Measurements from ENCODE around the gene GMDS.

The GMDS gene

DNA sequence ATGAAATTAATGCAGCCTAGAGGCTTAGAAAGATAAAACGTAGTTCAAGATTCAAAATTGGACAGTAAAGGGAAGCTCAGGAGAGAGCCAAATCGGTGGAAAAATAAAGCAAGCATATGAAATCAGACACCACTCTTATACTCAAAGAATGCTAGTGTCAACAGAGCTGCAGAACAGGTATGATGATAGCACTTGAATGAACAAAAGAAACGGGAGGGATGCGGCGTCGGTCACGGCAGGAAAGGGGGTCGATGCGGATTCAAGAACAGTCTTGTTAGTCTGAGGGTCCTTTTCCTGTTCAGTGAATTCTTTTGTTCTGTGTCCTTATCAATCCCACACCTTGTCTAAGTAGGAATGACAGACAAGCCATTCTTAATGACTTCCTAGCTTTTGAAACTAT, 521.3 kb downstream of the GMDS start:
- H3K9ac ChIP-seq (ENCODE audit: low read depth, low read length) = no peak overlapping the region
- no peaks in the 10 kb centered on the region for H3K9me3 ChIP-seq (ENCODE audit: control insufficient read depth, insufficient read depth, low read length)

GRCh38 chr6:1722801-1723200, 522.6 kb downstream of the GMDS start:
- Histone ChIP-seq H3K36me3 (ENCODE audit: control insufficient read depth, insufficient read depth, low read length) (no peaks in the 10 kb centered on the region), H3K27ac (ENCODE audit: low read depth, low read length) (no peak overlapping the region), H3K27me3 (ENCODE audit: control insufficient read depth, insufficient read depth, low read length) (no peaks in the 10 kb centered on the region), H3K9me3 (ENCODE audit: control insufficient read depth, insufficient read depth, low read length) (no peaks in the 10 kb centered on the region), H3K4me1 (ENCODE audit: control insufficient read depth, insufficient read depth, low read length) (peaks cover 25% of the 10 kb centered on the region), H3K9ac (ENCODE audit: low read depth, low read length) (no peak overlapping the region), H3K4me3 (ENCODE audit: low read depth, low read length) (no peak overlapping the region)

More for the DNA sequence above, 521.3 kb downstream of the GMDS start:
- Histone ChIP-seq H3K4me3 (ENCODE audit: low read depth, low read length) (no peak overlapping the region), H3K27me3 (ENCODE audit: control insufficient read depth, insufficient read depth, low read length) (no peaks in the 10 kb centered on the region), H3K27ac (ENCODE audit: low read depth, low read length) (peak overlapping the region; percentile 42), H3K36me3 (ENCODE audit: control insufficient read depth, insufficient read depth, low read length) (no peaks in the 10 kb centered on the region), H3K4me1 (ENCODE audit: control insufficient read depth, insufficient read depth, low read length) (peaks cover 30% of the 10 kb centered on the region)

DNA sequence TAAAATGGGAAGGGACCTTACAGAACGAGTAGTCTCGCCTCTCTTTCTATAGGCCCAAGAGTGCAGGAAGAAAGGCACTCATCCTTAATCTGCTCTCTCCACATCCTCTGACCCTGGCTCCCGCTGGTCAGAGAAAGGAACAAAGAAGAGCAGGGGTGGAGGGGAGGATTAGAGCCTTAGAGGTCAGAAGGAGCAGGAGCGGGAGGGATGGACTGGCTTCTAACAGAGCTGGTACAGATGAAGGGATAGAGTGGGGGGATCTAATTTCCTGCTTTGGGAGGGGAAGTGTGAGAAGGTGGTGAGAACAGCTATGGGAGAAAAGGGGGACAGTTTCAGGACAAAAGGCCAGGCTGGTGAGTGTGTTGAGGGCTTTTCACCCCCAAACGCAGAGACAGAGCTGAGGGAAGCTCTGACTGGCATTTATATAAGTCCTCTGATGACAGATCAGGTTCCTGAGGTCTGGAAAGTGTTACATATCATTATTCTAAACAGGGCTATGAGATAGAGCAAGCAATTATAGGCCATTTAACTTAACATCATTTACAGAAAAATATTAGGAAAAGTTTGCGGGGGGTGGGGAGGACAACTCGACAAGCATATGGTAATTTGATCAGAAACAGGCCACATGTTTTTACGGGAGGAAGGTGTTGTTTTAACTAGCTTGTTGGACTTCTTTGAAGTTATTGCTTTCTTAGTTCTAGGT, 524.6 kb downstream of the GMDS start:
- Histone ChIP-seq H3K9ac (ENCODE audit: low read depth, low read length) (no peak overlapping the region), H3K36me3 (ENCODE audit: control insufficient read depth, insufficient read depth, low read length) (no peaks in the 10 kb centered on the region), H3K4me3 (ENCODE audit: low read depth, low read length) (no peak overlapping the region), H3K9me3 (ENCODE audit: control insufficient read depth, insufficient read depth, low read length) (no peaks in the 10 kb centered on the region), H3K27ac (ENCODE audit: low read depth, low read length) (peak overlapping the region; percentile 3), H3K4me1 (ENCODE audit: control insufficient read depth, insufficient read depth, low read length) (peaks cover 25% of the 10 kb centered on the region), H3K27me3 (ENCODE audit: control insufficient read depth, insufficient read depth, low read length) (no peaks in the 10 kb centered on the region)

DNA sequence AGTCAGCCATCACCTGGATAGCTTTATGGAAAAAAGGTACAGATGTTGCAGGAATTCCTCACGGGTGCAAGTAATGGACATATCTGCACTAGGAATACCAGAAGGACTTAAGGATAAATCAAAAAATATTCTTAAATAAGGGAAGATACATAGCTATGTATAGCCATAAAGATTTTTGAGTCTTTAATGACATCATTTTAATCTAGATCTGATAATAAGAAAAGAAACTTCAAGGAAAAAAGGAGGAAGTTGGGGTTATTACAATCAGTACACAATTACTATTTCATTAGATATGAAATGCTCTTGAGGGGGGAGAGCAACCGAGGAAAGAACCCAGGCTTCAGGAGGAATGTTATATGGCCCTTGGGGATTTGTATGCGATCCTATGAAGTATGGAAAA, 525.5 kb downstream of the GMDS start:
- no peak overlapping the region for H3K4me3 ChIP-seq (ENCODE audit: low read depth, low read length)
- H3K27me3 ChIP-seq (ENCODE audit: control insufficient read depth, insufficient read depth, low read length) = no peaks in the 10 kb centered on the region
- no peak overlapping the region for H3K9ac ChIP-seq (ENCODE audit: low read depth, low read length)
- H3K9me3 ChIP-seq (ENCODE audit: control insufficient read depth, insufficient read depth, low read length) = no peaks in the 10 kb centered on the region
- peaks cover 25% of the 10 kb centered on the region for H3K4me1 ChIP-seq (ENCODE audit: control insufficient read depth, insufficient read depth, low read length)
- no peaks in the 10 kb centered on the region for H3K36me3 ChIP-seq (ENCODE audit: control insufficient read depth, insufficient read depth, low read length)
- H3K27ac ChIP-seq (ENCODE audit: low read depth, low read length) = no peak overlapping the region

DNA sequence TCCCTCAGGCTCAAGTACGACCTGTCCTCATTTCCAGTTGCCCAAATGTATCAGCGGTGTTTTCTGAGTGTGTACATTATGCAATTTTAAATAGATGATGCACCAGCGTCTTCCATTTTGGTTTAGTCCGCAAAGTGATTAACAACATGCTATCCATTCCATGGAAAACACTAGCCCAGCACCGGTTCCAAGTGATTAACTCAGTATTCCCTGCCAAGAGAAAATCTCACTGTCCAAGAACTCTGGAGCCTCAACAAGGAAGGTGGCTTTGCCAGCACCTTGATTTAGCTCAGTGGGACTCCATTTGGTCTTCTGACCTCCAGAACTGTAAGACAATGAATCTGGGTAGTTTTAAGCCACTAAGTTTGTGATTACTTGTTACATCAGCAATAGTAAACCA, 528.5 kb downstream of the GMDS start:
- no peak overlapping the region for H3K27ac ChIP-seq (ENCODE audit: low read depth, low read length)
- H3K27me3 ChIP-seq (ENCODE audit: control insufficient read depth, insufficient read depth, low read length) = no peaks in the 10 kb centered on the region
- H3K9me3 ChIP-seq (ENCODE audit: control insufficient read depth, insufficient read depth, low read length) = no peaks in the 10 kb centered on the region
- H3K4me3 ChIP-seq (ENCODE audit: low read depth, low read length) = no peak overlapping the region
- H3K36me3 ChIP-seq (ENCODE audit: control insufficient read depth, insufficient read depth, low read length) = no peaks in the 10 kb centered on the region
- H3K9ac ChIP-seq (ENCODE audit: low read depth, low read length) = no peak overlapping the region
- peaks cover 13% of the 10 kb centered on the region for H3K4me1 ChIP-seq (ENCODE audit: control insufficient read depth, insufficient read depth, low read length)

DNA sequence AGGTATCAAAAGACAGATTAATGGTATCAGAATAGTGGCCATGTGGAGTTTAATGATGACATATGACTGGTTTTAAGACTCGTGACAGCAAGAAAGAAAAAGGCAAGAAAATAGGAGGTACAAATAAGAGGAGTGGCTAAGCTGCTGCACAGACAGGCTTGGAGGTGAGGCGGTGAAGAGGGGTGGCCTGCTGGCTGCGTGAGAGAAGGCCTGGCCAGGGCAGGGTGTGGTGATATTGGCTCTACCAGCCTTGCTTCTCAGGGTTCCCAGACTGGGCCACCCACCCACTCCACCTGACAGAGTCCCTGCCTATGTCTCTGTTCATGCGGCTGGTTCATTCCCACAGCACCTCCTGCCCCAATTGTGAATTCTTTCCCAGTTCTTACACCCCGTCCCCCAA, 529.0 kb downstream of the GMDS start:
- no peak overlapping the region for H3K9ac ChIP-seq (ENCODE audit: low read depth, low read length)
- H3K9me3 ChIP-seq (ENCODE audit: control insufficient read depth, insufficient read depth, low read length) = no peaks in the 10 kb centered on the region
- H3K36me3 ChIP-seq (ENCODE audit: control insufficient read depth, insufficient read depth, low read length) = no peaks in the 10 kb centered on the region
- H3K4me1 ChIP-seq (ENCODE audit: control insufficient read depth, insufficient read depth, low read length) = peaks cover 13% of the 10 kb centered on the region
- H3K27ac ChIP-seq (ENCODE audit: low read depth, low read length) = no peak overlapping the region
- H3K4me3 ChIP-seq (ENCODE audit: low read depth, low read length) = no peak overlapping the region
- no peaks in the 10 kb centered on the region for H3K27me3 ChIP-seq (ENCODE audit: control insufficient read depth, insufficient read depth, low read length)

DNA sequence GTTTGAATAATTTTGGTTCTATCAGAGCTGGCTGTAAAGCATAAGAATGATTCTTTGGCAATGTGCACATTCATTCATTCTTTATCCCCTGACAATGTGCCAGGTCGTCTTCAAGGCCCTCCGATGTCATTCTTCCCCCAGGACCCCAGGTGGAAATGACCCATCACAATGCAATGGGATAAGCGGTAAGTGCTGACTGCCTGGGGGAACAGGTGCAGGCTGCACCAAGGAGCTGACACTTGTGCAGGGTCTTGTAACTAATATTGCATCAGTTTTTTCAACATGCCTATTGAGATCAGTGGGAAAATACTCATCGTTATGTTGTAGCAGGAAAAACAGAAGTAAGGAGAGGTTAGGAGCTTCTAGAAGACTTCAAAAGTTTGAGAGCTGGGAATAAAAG, 530.1 kb downstream of the GMDS start:
- Histone ChIP-seq H3K9ac (ENCODE audit: low read depth, low read length) (no peak overlapping the region), H3K4me1 (ENCODE audit: control insufficient read depth, insufficient read depth, low read length) (peaks cover 3% of the 10 kb centered on the region; the same call in 1 of the 2 replicates), H3K27me3 (ENCODE audit: control insufficient read depth, insufficient read depth, low read length) (no peaks in the 10 kb centered on the region), H3K9me3 (ENCODE audit: control insufficient read depth, insufficient read depth, low read length) (no peaks in the 10 kb centered on the region), H3K36me3 (ENCODE audit: control insufficient read depth, insufficient read depth, low read length) (no peaks in the 10 kb centered on the region), H3K27ac (ENCODE audit: low read depth, low read length) (no peak overlapping the region), H3K4me3 (ENCODE audit: low read depth, low read length) (no peak overlapping the region)

DNA sequence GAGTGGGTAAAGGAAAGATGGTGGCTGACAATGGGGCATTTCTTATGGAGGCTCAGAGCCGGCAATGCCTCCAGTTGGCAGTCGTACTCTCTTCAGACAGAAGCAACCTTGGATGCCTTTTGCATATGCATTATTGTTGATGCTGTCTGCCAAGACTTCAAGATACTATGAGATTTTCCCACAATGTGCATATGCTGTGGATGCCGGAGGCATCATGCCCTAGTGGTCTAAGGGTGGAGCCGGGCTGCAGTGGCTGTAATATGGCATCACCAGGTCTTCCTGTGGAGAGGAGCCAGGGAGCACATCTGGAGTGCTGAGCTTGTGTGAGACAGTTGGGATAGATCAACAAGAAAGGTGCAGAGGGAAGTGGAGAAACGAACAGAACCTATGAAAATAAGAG, 530.8 kb downstream of the GMDS start:
- no peaks in the 10 kb centered on the region for H3K4me1 ChIP-seq (ENCODE audit: control insufficient read depth, insufficient read depth, low read length)
- H3K36me3 ChIP-seq (ENCODE audit: control insufficient read depth, insufficient read depth, low read length) = no peaks in the 10 kb centered on the region
- H3K9me3 ChIP-seq (ENCODE audit: control insufficient read depth, insufficient read depth, low read length) = no peaks in the 10 kb centered on the region
- H3K4me3 ChIP-seq (ENCODE audit: low read depth, low read length) = no peak overlapping the region
- H3K9ac ChIP-seq (ENCODE audit: low read depth, low read length) = no peak overlapping the region
- H3K27ac ChIP-seq (ENCODE audit: low read depth, low read length) = no peak overlapping the region
- no peaks in the 10 kb centered on the region for H3K27me3 ChIP-seq (ENCODE audit: control insufficient read depth, insufficient read depth, low read length)

DNA sequence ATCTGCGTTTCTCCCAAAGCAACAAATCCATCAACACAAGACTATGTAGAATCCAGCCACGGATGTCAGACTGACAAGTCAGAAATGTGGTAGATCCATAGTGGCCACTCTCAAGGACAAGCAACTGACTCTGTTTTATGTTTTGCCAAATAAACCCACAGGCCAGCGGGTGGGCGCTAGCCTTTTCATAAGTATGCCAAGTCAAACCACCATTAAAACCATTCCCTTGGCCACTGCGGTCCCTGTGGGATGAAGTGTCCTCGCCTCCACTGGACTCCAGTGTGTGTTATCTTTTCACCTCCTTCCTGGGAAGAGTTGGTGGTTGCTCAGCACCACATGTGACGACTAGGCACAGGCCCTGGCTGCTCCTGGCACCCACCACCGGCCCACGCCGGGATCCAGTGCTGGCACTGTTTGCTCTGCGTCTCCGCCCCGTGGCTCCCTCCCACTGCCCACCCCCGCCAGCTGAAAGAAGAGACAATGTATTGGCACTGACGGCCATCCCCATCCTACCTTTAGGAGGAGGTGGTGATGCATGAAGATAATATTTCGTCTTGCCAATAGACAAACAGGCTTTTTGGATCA, 532.3 kb downstream of the GMDS start:
- H3K9me3 ChIP-seq (ENCODE audit: control insufficient read depth, insufficient read depth, low read length) = no peaks in the 10 kb centered on the region

DNA sequence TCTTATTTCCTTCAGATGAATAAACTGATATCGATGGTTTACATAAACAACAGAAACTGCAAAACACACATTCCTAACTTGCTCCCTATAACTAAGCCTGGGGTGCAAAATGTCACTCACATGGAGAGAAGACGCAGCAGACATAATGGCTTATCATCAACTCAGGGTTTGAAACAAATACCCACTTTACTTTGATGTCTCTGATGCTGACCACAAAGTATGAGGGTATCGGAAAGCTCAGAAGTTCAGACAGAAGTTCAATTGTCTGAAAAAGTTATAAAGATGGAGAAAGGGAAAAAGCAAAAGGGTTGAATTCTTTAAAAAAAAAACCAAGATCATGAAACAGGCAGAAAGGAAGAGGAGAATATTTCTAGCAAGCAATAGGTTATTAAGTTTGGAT, 533.0 kb downstream of the GMDS start:
- no peaks in the 10 kb centered on the region for H3K4me1 ChIP-seq (ENCODE audit: control insufficient read depth, insufficient read depth, low read length)
- no peaks in the 10 kb centered on the region for H3K9me3 ChIP-seq (ENCODE audit: control insufficient read depth, insufficient read depth, low read length)
- H3K9ac ChIP-seq (ENCODE audit: low read depth, low read length) = no peak overlapping the region
- H3K27me3 ChIP-seq (ENCODE audit: control insufficient read depth, insufficient read depth, low read length) = no peaks in the 10 kb centered on the region
- H3K4me3 ChIP-seq (ENCODE audit: low read depth, low read length) = no peak overlapping the region
- H3K36me3 ChIP-seq (ENCODE audit: control insufficient read depth, insufficient read depth, low read length) = no peaks in the 10 kb centered on the region
- no peak overlapping the region for H3K27ac ChIP-seq (ENCODE audit: low read depth, low read length)

More for the DNA sequence above, 532.3 kb downstream of the GMDS start:
- no peaks in the 10 kb centered on the region for H3K27me3 ChIP-seq (ENCODE audit: control insufficient read depth, insufficient read depth, low read length)
- no peaks in the 10 kb centered on the region for H3K4me1 ChIP-seq (ENCODE audit: control insufficient read depth, insufficient read depth, low read length)
- no peak overlapping the region for H3K4me3 ChIP-seq (ENCODE audit: low read depth, low read length)
- H3K9ac ChIP-seq (ENCODE audit: low read depth, low read length) = no peak overlapping the region
- H3K36me3 ChIP-seq (ENCODE audit: control insufficient read depth, insufficient read depth, low read length) = no peaks in the 10 kb centered on the region
- no peak overlapping the region for H3K27ac ChIP-seq (ENCODE audit: low read depth, low read length)

DNA sequence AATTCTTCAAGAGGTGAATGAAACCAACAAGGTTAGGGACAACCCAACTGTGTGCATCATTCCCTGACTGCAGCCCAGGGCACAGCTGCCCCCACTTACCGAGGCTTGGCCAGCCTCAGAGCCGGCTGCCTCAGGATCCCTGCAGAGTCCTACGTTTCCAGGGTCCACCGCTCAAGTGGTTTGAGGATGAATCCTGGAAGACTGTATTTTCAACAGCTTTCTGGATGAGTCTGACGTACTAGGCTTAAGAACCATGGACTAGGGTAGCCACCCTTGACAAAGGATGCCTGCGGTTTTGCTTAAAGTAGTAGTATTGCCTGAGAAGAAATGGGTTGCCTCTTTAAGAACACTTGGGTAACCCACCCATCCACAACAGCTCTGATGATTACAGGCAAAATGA, 534.3 kb downstream of the GMDS start:
- Histone ChIP-seq H3K9me3 (ENCODE audit: control insufficient read depth, insufficient read depth, low read length) (no peaks in the 10 kb centered on the region), H3K4me1 (ENCODE audit: control insufficient read depth, insufficient read depth, low read length) (no peaks in the 10 kb centered on the region), H3K27me3 (ENCODE audit: control insufficient read depth, insufficient read depth, low read length) (no peaks in the 10 kb centered on the region), H3K4me3 (ENCODE audit: low read depth, low read length) (no peak overlapping the region), H3K27ac (ENCODE audit: low read depth, low read length) (no peak overlapping the region), H3K9ac (ENCODE audit: low read depth, low read length) (no peak overlapping the region), H3K36me3 (ENCODE audit: control insufficient read depth, insufficient read depth, low read length) (no peaks in the 10 kb centered on the region)

All from HUES48 (cell line).